Endothelial cell of hepatic sinusoid (primary cell): Measurements from ENCODE around the gene ABL2.
"Not testable (repeated sequence)": the region's sequence is repeated elsewhere in the genome, so short reads cannot be mapped to it uniquely, and the experiment has no call there.

Experiments
- in situ Hi-C: cut with HindIII; loops from 2 replicates; pipeline ENCODE4 v1.10.0; 2017; ENCODE audit warnings: low sequenced_read_pairs

ABL2 gene

DNA sequence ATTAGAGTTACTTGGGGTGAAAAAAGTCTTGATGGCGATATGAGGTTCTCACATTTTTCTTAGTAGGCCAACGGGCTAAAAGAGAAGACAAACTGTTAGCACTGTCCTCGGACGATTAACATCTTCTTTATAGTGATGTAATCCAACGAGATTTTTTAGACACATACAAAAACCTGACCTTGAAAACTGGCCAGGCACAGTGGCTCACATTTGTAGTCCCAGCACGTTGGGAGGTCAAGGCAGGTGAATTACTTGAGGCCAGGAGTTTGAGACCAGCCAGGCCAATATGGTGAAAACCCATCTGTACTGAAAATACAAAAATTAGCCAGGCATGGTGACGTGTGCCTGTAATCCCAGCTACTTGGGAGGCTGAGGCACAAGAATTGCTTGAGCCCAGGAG, 8.4 kb downstream of the ABL2 start:
- in situ Hi-C loops: not testable (repeated sequence)

DNA sequence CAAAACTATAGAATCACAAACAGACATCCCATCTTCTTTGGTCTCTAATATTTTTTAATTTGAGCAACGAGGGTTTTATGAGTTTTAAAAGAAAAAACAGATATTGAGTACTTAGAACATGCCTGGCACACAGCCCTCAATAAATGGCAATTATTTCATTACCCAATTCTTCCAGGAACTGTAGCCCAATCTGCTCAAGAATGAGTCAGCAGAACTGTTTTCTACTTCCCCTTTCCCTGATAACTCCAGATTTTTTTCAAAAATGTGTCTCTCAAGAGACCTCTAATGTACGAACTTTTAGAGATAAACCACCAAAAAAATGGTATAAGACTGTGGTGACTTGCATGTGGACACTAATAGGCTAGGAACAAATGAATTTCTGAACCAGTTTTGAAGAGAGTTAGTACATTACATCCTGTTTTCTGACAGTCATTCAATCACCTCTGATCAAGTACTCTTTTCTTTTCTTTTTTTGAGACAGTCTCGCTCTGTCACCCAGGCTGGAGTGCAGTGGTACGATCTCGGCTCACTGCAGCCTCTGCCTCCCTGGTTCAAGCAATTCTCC, 11.5 kb downstream of the ABL2 start:
- in situ Hi-C loops: no loop called here

DNA sequence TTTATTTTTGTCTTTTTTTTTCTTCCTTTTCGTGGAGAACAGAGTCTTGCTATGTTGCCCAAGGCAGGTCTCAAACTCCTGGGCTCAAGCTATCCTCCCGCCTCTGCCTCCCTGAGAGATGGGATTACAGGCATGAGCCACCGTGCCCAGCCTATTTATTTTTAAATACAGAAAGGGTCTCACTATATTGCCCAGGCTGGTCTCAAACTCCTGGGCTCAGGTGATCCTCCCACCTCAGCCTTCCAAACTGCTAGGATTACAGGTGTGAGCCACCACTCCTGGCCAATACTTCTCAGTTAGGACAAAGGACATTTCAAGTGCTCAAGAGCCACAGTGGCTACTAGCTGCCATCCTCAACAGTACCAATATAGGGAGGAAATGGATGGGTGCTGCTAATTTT, 16.2 kb downstream of the ABL2 start:
- in situ Hi-C loops: not testable (repeated sequence)

DNA sequence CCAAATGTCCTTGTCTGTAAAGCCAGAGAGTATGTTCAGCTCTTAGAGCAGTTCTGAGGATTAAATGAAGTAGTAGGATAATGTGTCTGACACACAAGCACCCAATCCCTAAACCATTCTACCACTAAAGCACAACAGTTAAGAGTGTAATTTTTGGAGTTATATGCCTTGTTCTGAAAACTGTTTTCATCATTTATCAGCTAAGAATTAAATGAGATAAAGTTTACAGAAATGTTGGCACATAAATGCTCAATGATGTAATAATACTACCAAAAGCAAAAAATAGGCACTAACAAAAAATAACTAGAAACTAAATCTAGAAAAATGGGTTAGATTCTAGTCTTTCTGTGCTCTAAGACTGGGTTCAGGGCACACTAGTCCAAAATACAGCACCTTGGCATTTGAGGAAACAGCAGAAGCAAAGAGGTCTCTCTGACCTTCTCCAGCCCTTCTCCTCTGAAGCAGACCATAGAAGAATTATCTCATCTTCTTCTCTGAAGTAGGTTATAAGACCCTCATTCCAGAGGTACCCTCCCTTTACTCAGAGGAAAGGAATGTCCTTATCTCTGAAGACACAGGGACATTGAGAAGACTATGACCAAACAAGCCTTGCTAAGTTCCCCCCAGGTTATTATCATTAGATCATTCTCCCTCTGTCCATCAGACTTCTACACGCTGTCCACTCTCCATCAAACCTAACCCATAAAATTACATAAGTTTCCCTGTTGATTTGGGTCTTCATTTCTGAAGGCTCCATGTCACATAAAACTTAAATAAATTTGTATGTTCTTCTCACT, 20.6 kb downstream of the ABL2 start:
- in situ Hi-C loops: no loop called here

DNA sequence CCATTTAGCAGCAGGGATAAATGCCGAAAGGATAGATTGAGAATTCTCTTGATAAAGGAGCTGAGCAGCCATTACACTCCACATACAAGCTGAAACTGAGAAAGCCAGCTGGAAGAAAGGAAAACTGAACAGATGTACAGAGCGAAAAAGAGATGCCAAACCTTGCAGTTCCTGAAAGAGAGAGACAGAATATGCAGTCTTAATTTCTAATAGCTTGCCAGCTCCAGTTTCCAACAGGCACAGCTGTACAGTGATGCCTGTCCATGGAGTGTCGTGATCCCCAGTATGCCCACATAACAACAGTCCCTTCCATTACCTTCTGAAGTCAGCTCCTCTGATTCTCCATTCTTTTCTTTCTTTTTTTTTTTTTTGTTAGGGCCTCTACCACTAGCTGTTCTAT, 22.7 kb downstream of the ABL2 start:
- in situ Hi-C loops: no loop called here

DNA sequence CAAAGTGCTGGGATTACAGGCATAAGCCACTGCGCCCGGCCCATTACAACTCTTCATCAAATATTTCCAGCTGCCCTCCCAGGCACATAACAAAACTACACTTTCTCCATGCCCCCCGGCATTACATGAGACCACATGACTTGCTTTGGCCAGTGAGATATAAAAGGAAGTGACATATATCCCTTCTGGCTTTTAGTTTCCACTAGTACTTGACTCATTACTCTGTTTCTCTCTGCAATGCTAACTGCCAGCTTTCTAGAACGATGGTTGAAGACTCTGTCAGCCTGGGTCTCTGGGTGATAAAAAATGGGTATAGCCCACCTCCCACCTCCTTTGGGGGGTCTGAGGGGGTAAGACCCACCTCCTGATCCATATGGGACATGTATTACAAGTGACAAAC, 24.2 kb downstream of the ABL2 start:
- in situ Hi-C loops: no loop called here

DNA sequence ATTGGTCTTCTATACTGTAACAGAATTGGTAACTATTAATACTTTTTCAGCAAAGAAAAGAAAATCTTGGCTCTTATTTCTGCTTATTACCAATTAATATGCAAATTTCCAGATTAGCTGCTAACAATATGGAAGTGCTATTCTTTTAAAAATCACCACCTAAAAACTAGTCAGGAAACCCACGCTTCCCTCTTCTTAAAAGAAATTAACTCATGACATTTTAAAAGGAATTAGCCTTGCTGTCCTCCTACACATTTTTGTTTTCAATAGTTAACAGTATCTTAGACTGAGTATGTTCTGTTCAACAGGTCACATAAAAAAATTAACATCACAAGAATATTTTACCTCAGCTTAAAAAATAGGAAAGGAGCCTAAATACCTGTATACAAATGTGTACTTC, 27.3 kb downstream of the ABL2 start:
- in situ Hi-C loops: no loop called here

DNA sequence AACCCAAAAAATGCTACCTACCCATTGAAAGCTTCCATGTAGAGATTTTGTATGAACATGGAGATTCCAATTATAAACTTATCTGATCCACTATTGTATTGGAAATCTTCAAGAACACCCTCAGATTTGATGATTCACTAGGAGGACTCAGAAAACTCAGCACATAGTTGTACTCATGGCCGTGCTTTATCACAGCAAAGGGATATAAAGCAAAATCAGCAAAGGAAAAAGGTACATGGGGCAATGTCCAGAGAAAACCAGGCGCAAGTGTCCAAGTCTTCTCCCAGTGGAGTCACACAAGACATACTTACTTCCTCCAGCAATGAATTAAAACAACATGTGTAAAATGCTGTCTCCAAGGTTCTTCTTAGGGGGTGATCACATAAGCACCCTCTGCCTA, 28.9 kb downstream of the ABL2 start:
- in situ Hi-C loops: no loop called here

DNA sequence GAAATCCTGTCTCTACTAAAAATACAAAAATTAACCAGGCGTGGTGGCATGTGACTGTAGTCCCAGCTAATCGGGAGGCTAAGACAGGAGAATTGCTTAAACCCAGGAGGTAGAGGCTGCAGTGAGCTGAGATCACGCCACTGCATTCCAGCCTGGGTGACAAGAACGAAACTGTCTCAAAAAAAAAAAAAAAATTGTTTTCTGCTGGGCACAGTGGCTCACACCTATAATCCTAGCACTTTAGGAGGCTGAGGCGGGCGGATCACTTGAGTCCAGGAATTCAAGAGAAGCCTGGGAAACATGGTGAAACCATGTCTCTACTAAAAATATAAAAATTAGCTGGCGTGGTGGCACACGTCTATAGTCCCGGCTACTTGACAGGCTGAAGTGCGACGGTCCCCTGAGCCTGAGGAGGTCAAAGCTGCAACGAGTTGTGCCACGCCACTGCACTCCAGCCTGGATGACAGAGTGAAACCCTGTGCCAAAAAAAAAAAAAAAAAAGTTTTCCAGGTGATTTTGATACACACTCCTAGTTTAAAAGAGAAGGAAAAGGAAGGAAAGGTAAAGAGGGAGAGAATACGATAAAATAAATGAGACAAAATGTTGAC, 31.7 kb downstream of the ABL2 start:
- in situ Hi-C loops: no loop called here

DNA sequence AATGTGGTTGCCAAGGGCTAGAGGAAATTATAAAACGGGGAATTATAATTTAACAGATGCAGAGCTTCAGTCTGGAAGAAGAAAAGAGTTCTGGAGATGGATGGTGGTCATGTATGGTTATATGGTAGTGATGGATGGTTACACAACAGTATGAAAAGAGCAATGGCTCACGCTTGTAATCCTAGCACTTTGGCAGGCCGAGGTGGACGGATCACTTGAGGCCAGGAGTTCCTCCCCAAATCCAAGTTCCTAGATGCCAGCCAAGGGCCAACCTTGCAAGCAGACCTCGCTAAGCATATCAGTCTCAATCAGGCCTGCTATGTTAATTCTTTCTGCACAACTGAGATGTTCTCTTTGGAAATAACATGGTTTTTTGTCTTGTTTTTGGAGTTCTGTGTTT, 33.6 kb downstream of the ABL2 start:
- in situ Hi-C loops: not testable (repeated sequence)

DNA sequence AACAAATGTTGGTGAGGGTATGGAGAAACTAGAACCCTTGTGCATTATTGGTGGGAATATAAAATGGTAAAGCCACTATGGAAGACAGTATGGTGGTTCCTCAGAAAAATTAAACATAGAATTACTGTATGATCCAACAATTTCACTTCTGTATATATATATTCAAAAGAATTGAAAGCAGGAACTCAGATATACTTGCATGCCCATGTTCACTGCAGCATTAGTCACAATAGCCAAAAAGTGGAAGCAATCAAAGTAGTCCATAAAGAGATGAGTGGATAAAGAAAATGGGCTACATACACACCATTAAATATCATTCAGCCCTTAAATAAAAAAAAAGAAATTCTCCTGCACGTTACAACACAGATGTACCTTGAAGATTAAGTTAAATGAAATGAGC, 34.1 kb downstream of the ABL2 start:
- in situ Hi-C loops: no loop called here

DNA sequence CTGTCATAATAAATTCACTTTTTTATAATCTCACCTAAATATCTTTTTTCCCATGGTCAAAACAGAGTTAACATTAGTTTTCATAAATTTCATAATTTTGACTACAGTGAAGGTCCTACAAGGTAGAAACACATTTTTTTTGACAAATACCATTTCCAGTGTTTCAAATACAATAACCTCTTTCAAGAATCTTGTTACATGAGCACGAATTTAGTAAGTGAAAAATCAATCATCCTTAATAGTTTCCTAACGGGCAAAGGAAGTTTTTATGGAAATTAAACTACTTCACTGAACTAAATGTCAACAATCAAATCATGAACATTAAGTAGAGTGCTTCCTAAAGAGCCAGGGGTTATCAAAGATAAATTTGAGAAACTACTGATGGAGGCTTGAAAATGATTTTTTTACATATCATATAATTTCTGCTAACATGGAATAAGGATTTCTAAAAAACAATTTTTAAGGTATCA, 35.4 kb downstream of the ABL2 start:
- in situ Hi-C loops: no loop called here

DNA sequence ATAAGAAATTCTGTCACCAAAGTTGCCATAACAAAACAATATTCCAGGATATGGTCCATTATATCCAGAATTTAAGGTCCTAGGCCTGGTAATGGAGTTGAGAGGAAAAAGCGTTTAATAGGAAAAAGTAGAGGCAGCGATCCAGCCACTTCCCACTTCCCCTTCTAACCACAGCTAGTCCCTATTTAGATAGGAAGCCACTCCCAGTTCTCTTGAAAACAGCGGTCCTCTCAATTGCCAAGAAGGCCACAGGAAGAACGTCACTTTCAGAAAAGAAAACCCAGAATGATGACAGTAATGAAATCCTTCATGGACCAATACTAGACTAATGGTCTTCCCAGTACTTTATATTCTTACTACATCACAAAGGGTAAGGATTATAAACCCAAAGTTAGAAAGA, 38.6 kb downstream of the ABL2 start:
- in situ Hi-C loops: no loop called here

DNA sequence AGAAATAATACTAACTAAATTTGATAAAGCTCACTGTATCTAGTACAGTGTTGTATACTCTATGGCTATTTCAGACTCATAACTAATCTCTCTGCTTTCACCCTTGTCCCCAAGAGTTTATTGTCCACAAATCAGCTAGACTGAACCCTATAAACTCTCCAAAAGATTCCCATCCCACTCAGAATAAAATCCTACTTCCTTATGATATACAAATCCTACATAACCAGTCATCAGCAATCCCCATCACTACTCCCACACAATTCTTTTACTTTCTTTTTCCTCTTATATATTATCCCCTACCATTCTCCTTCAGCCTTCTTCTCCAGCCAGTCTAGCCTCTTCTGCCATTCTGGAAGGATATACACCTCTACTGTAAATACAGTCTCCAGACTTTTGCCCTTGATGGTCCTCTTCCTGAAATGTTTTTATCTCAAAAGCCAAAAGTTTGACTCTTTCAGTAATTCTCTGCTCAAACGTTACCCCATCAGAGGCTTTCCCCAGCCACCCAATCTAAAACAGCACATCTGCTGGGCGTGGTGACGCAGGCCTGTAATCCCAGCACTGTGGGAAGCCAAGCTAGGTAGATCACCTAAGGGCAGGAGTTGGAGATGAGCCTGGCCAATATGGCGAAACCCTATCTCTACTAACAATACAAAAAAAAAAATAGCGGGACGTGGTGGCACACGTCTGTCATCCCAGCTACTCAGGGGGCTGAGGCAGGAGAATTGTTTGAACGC, 41.6 kb downstream of the ABL2 start:
- in situ Hi-C loops: no loop called here

DNA sequence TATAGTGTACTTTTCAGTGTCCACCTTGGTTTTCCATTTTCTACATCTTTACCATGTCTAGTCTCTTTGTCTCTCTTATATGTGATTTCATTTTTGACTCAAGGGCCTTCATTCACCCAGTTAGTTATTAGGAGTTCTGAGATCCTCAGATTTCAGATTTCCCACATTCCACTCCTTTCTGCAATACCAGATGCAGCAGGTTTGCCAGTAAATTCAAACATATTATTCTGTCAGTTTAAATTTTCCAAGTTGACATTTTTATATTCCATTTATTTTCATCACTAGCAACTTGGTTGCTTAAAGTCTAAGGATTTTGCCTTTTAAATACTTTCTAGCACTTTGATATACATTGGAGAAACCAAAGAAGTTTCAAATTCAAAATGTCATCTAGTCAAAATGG, 42.4 kb downstream of the ABL2 start:
- in situ Hi-C loops: no loop called here

DNA sequence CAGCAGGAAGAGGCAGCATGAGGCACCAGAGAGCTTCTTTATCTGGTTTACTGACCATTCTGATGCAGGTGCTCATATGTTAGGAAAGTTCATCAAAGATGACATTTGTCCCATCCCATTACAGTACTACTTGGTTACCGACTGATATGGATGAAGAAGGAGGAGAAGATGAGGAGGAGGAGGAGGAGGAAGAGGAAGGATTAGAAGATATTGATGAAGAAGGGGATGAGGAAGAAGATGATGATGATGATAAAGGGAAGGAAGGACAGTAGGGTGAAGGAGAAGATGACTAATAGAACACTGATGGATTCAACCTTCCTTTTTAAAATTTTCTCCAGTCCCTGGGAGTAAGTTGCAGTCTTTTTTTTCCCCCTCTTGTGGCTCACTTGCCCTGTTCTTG, 45.1 kb downstream of the ABL2 start:
- in situ Hi-C loops: no loop called here

DNA sequence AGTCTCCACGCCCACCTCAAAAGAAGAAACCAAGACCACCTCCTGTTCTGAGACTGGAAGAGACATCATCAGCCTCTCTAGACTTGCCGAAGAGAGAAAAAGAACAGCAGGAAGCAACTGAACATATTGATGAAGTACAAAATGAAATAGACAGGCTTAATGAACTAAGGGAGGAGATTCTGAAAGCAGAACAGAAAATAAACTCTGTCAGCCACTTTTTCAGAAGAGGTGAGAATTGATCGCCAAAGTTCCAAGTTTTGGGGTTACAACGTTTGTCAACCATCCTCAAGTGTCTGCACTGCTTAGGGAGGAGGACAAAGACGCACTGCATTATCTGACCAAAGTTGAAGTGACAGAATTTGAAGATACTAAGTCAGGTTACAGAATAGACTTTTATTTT, 45.6 kb downstream of the ABL2 start:
- in situ Hi-C loops: no loop called here

DNA sequence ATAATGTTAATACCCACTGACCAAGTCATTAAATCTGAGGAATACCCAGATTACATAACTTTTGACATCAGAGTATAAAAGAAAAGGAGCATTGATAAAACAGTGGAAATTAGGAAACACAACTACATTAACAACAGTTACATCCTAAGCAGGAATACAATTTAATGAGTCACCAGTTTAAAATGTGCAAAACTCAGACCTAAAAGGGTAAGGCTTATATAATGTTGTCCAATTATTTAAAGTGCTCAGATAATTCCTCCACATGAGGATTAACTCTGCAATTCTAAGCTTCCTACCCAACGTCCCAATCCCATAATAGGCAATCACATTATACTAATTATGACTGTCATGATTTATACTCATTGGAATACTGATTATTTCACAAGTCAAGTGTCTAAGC, 50.5 kb downstream of the ABL2 start:
- in situ Hi-C loops: loop anchor here (5.0 kb wide), 1 partner anchor 57 kb away; no protein-coding TSS in a partner anchor

DNA sequence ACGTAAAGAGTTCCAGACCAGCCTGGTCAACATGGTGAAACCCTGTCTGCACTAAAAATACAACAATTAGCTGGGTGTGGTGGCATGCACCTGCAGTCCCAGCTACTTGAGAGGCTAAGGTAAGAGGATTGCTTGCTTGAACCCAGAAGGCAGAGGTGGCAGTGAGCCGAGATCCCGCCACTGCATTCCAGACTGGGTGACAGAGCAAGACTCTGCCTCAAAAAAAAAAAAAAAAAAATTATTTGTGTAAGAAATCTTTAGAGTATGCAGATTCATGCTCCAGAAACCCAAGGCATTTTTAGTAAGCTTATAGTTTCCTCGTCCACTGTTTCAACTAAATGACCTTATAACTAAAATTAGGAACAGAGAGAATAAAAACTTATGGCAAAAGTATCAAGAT, 51.3 kb downstream of the ABL2 start:
- in situ Hi-C loops: loop anchor here (5.0 kb wide), 1 partner anchor 56 kb away; no protein-coding TSS in a partner anchor

DNA sequence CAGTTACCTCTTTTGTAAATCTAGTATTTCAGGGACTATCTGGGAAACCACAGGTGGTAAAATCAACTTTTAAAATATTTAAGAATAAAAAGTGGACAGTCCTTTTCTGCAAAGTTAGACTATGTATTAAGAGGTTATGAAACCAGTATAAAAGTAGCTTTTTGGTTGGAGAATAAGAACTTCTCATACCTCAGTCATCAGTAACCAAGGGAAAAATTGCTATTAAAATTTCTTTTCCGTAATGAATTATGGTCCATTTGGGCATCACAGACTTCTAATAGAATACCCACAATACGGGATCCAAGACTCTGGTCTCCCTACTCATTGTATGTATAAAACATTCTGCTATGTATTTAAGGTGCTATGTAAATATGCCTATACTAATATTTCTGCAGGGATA, 51.9 kb downstream of the ABL2 start:
- in situ Hi-C loops: loop anchor here (5.0 kb wide), 1 partner anchor 55 kb away; no protein-coding TSS in a partner anchor

DNA sequence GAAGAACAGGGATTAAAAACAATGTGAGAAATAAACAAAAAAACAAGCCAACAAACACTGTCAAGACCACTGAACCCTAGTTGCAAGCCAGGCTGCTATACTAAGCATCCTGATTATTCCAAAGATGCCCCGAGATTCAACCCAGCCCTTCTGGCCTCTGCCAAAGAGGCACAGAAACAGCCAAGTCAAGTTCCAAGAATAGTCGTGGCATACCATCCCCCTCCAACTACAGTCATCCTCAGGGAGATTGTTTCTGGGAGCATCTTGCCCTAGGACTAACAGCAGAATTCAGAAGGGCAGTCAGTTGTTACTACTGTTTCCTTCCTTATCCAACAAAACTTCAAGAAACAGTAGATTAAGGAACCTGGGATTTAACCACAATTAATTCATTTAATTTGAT, 52.3 kb downstream of the ABL2 start:
- in situ Hi-C loops: loop anchor here (5.0 kb wide), 1 partner anchor 55 kb away; no protein-coding TSS in a partner anchor
